ENCODE measurements around the gene MPV17L. TPM values are rescaled to one million over a fixed set of nuclear protein-coding genes. Genes with fewer than 3 reads are reported as not detected.

MPV17L gene
- total and polyA plus RNA-seq, 2 experiments from 2014 or later = 0.46 to 2.1 TPM

DNA sequence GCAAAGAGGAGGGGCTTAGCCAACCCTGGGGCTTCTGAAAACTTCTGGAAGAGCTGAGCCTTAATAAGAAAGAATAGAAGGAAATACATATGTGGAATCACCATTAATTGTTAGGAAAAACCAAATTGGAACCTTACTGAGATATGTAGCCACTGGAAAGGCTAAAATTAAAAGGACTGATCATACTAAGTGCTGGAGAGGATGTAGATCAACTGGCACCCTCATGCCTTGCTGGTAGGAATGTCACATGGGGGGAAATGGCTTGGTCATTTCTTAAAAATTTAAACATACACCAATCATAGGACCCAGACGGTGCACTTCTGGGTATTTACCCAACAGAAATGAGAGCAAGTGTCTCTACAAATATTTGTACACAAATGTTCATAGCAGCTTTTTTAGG lies 49.9 kb downstream of the MPV17L start:
- Histone ChIP-seq H3K9me3 (ENCODE audit: low read depth) (no peaks in the 10 kb centered on the region), H3K4me3 (no peak overlapping the region), H3K9me2 (replicated peaks; ENCODE audit: insufficient read depth) (no peaks in the 10 kb centered on the region), H3K27ac (no peak overlapping the region), H3K4me2 (no peak overlapping the region), H2AFZ (no peak overlapping the region), H3K79me2 (no peaks in the 10 kb centered on the region), H3K36me3 (replicated peaks; ENCODE audit: insufficient read depth, low read depth) (no peaks in the 10 kb centered on the region), H4K20me1 (ENCODE audit: insufficient read depth, poor library complexity, severe bottlenecking) (no peaks in the 10 kb centered on the region), H3K4me1 (ENCODE audit: insufficient read depth) (no peaks in the 10 kb centered on the region), H3K27me3 (no peaks in the 10 kb centered on the region)
- TF ChIP-seq EZH2 (IDR thresholded peaks at IDR 0.05; ENCODE audit: borderline replicate concordance) = no peak
- TF ChIP-seq, protein P1, sequence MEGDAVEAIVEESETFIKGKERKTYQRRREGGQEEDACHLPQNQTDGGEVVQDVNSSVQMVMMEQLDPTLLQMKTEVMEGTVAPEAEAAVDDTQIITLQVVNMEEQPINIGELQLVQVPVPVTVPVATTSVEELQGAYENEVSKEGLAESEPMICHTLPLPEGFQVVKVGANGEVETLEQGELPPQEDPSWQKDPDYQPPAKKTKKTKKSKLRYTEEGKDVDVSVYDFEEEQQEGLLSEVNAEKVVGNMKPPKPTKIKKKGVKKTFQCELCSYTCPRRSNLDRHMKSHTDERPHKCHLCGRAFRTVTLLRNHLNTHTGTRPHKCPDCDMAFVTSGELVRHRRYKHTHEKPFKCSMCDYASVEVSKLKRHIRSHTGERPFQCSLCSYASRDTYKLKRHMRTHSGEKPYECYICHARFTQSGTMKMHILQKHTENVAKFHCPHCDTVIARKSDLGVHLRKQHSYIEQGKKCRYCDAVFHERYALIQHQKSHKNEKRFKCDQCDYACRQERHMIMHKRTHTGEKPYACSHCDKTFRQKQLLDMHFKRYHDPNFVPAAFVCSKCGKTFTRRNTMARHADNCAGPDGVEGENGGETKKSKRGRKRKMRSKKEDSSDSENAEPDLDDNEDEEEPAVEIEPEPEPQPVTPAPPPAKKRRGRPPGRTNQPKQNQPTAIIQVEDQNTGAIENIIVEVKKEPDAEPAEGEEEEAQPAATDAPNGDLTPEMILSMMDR (IDR thresholded peaks at IDR 0.05; ENCODE audit: poor library complexity) = no peak
- TF ChIP-seq EZH2phosphoT487 (IDR thresholded peaks at IDR 0.05; ENCODE audit: low read depth, severe bottlenecking, unreplicated experiment) = no peak
- DNase-seq (ENCODE audit: low spot score) = no peak
- 96% methylated on average over 1 of the region's 1 CpG for WGBS (ENCODE audit: low lambda C conversion rate, missing lambda C conversion rate)

DNA sequence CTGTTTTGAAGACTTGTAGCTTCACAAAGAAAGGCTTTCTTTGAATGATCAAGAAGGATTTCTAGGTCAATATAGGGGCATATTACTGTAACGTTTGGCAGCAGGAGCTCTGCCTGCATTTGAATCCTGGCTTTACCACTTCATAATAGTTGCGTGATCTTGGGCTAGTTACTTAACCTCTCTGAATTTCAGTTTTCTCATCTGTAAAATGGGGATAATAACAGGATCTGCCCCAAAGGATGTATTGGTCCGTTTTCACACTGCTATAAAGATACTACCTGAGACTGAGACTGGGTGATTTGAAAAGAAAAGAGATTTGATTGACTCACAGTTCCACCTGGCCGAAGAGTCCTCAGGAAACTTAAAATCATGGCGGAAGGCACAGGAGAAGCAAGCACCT lies 51.3 kb downstream of the MPV17L start:
- H3K27ac ChIP-seq = no peak overlapping the region
- no peaks in the 10 kb centered on the region for H4K20me1 ChIP-seq (ENCODE audit: insufficient read depth, poor library complexity, severe bottlenecking)
- TF ChIP-seq EZH2 (IDR thresholded peaks at IDR 0.05; ENCODE audit: borderline replicate concordance) (no peak), EZH2phosphoT487 (IDR thresholded peaks at IDR 0.05; ENCODE audit: low read depth, severe bottlenecking, unreplicated experiment) (no peak)
- TF ChIP-seq, protein P1 (IDR thresholded peaks at IDR 0.05; ENCODE audit: poor library complexity) = no peak
- H3K4me2 ChIP-seq = no peak overlapping the region
- H3K4me3 ChIP-seq = no peak overlapping the region
- H3K9me2 ChIP-seq (replicated peaks; ENCODE audit: insufficient read depth) = no peaks in the 10 kb centered on the region
- DNase-seq (ENCODE audit: low spot score) = no peak
- H3K27me3 ChIP-seq = no peaks in the 10 kb centered on the region
- no peaks in the 10 kb centered on the region for H3K79me2 ChIP-seq
- no peaks in the 10 kb centered on the region for H3K9me3 ChIP-seq (ENCODE audit: low read depth)
- WGBS (ENCODE audit: low lambda C conversion rate, missing lambda C conversion rate) = 90% methylated on average over 5 of the region's 5 CpGs
- no peak overlapping the region for H2AFZ ChIP-seq
- no peaks in the 10 kb centered on the region for H3K36me3 ChIP-seq (replicated peaks; ENCODE audit: insufficient read depth, low read depth)
- H3K4me1 ChIP-seq (ENCODE audit: insufficient read depth) = no peaks in the 10 kb centered on the region

DNA sequence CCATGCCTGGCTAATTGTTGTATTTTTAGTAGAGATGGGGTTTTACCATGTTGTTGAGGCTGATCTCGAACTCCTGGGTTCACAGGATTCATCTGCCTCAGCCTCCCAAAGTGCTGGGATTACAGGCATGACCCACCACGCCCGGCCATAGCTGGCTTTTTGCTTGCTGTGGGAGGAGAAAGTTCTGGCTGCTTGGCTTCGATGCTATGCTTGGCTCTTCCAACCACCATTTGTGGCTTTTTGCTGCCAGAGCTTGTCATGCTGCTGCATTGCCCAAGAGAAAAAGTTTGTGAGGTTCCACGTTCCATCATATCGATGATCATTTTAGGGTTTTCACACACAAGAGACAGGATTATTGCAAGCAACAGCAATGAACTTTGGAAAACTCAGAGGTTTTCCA lies 55.1 kb downstream of the MPV17L start:
- TF ChIP-seq, protein P1 (IDR thresholded peaks at IDR 0.05; ENCODE audit: poor library complexity) = no peak
- TF ChIP-seq EZH2 (IDR thresholded peaks at IDR 0.05; ENCODE audit: borderline replicate concordance) (no peak), EZH2phosphoT487 (IDR thresholded peaks at IDR 0.05; ENCODE audit: low read depth, severe bottlenecking, unreplicated experiment) (no peak)
- Histone ChIP-seq H3K27me3 (peaks cover 5% of the 10 kb centered on the region), H3K4me2 (no peak overlapping the region), H3K79me2 (no peaks in the 10 kb centered on the region), H4K20me1 (ENCODE audit: insufficient read depth, poor library complexity, severe bottlenecking) (no peaks in the 10 kb centered on the region), H3K9me3 (ENCODE audit: low read depth) (no peaks in the 10 kb centered on the region), H3K9me2 (replicated peaks; ENCODE audit: insufficient read depth) (no peaks in the 10 kb centered on the region), H3K4me3 (no peak overlapping the region), H3K4me1 (ENCODE audit: insufficient read depth) (no peaks in the 10 kb centered on the region), H3K36me3 (replicated peaks; ENCODE audit: insufficient read depth, low read depth) (no peaks in the 10 kb centered on the region), H2AFZ (no peak overlapping the region), H3K27ac (no peak overlapping the region)
- no peak for DNase-seq (ENCODE audit: low spot score)
- 92% methylated on average over 6 of the region's 6 CpGs for whole genome bisulfite sequencing (ENCODE audit: low lambda C conversion rate, missing lambda C conversion rate)

Data from hepatocyte (in vitro differentiated cells).